ENCODE measurements around the gene H6PD. TPM values are rescaled to one million over a fixed set of nuclear protein-coding genes. Genes with fewer than 3 reads are reported as not detected.

Gene H6PD
- polyA plus RNA-seq, 1 donor (not counting 4 experiments of a cell fraction or from before 2014, with no cell fraction given), result 3.3 TPM

- H3K79me2 ChIP-seq (ENCODE audit: control insufficient read depth, insufficient read depth, low read length), result peaks cover 75% of the 10 kb centered on the region
- H3K27ac ChIP-seq (ENCODE audit: control insufficient read depth, insufficient read depth, low read length), result no peak overlapping the region
- no peak overlapping the region for H3K9ac ChIP-seq (ENCODE audit: control insufficient read depth, extremely low read depth, insufficient read depth, low read length)
- FAIRE-seq (no peak), DNase-seq (ENCODE audit: low read depth, low spot score) (no peak)
- H2AFZ ChIP-seq (ENCODE audit: control insufficient read depth, low read length), result no peak overlapping the region
- peaks cover 3 to 10% of the 10 kb centered on the region in 2 experiments for H3K36me3 ChIP-seq (ENCODE audit: control insufficient read depth in 2 of 2, extremely low read depth in 1 of 2, insufficient read depth in 2 of 2, low read length in 2 of 2)
- peaks cover 27% of the 10 kb centered on the region for H3K4me1 ChIP-seq (ENCODE audit: control insufficient read depth, extremely low read depth, insufficient read depth, low read length)
- dilution Hi-C loops (cut with MboI; ENCODE audit: extremely low pct_ligation_motif_present, low sequenced_read_pairs), result no loop called here
- no peaks in the 10 kb centered on the region for H3K9me1 ChIP-seq (ENCODE audit: control insufficient read depth, extremely low read depth, insufficient read depth, low read length)
- TF ChIP-seq EZH2 (IDR thresholded peaks at IDR 0.05; ENCODE audit: low read length) (no peak), CTCF (optimal IDR thresholded peaks at IDR 0.05 in 1 of 3, IDR thresholded peaks at IDR 0.05 in 1 of 3, conservative IDR thresholded peaks at IDR 0.05 in 1 of 3; ENCODE audit: extremely low read depth in 1 of 3, insufficient read depth in 2 of 3, low read length in 3 of 3) (no peak)
- no peak overlapping the region for H3K4me2 ChIP-seq (ENCODE audit: control insufficient read depth, extremely low read depth, insufficient read depth, low read depth, low read length)
- no peaks in the 10 kb centered on the region for H3K9me3 ChIP-seq (ENCODE audit: control insufficient read depth, low read depth, low read length)
- no peak overlapping the region for H3K4me3 ChIP-seq (ENCODE audit: control insufficient read depth in 2 of 3, extremely low read depth in 1 of 3, insufficient read depth in 2 of 3, low read depth in 1 of 3, low read length in 3 of 3)
- H3K27me3 ChIP-seq (ENCODE audit: control insufficient read depth, extremely low read depth, insufficient read depth, low read length), result no peaks in the 10 kb centered on the region
- H4K20me1 ChIP-seq (ENCODE audit: control insufficient read depth, extremely low read depth, insufficient read depth, low read length), result peaks cover 8% of the 10 kb centered on the region
Observed at GRCh38 chr1:9313576-9313975, 79.0 kb downstream of the H6PD start.

- no peak overlapping the region for H3K4me2 ChIP-seq (ENCODE audit: control insufficient read depth, extremely low read depth, insufficient read depth, low read depth, low read length)
- no peak overlapping the region for H3K4me3 ChIP-seq (ENCODE audit: control insufficient read depth in 2 of 3, extremely low read depth in 1 of 3, insufficient read depth in 2 of 3, low read depth in 1 of 3, low read length in 3 of 3)
- peaks cover 27% of the 10 kb centered on the region for H3K4me1 ChIP-seq (ENCODE audit: control insufficient read depth, extremely low read depth, insufficient read depth, low read length)
- peaks cover 72% of the 10 kb centered on the region for H3K79me2 ChIP-seq (ENCODE audit: control insufficient read depth, insufficient read depth, low read length)
- no peaks in the 10 kb centered on the region for H3K9me3 ChIP-seq (ENCODE audit: control insufficient read depth, low read depth, low read length)
- FAIRE-seq, result no peak
- dilution Hi-C loops (cut with MboI; ENCODE audit: extremely low pct_ligation_motif_present, low sequenced_read_pairs), result no loop called here
- DNase-seq (ENCODE audit: low read depth, low spot score), result no peak
- H4K20me1 ChIP-seq (ENCODE audit: control insufficient read depth, extremely low read depth, insufficient read depth, low read length), result peaks cover 6% of the 10 kb centered on the region
- TF ChIP-seq EZH2 (IDR thresholded peaks at IDR 0.05; ENCODE audit: low read length), result no peak
- TF ChIP-seq CTCF (optimal IDR thresholded peaks at IDR 0.05 in 1 of 3, IDR thresholded peaks at IDR 0.05 in 1 of 3, conservative IDR thresholded peaks at IDR 0.05 in 1 of 3; ENCODE audit: extremely low read depth in 1 of 3, insufficient read depth in 2 of 3, low read length in 3 of 3), result no peak
- no peak overlapping the region for H2AFZ ChIP-seq (ENCODE audit: control insufficient read depth, low read length)
- H3K36me3 ChIP-seq (ENCODE audit: control insufficient read depth in 2 of 2, extremely low read depth in 1 of 2, insufficient read depth in 2 of 2, low read length in 2 of 2), result peaks cover 3 to 10% of the 10 kb centered on the region in 2 experiments
- no peak overlapping the region for H3K9ac ChIP-seq (ENCODE audit: control insufficient read depth, extremely low read depth, insufficient read depth, low read length)
- no peaks in the 10 kb centered on the region for H3K9me1 ChIP-seq (ENCODE audit: control insufficient read depth, extremely low read depth, insufficient read depth, low read length)
- no peak overlapping the region for H3K27ac ChIP-seq (ENCODE audit: control insufficient read depth, insufficient read depth, low read length)
- no peaks in the 10 kb centered on the region for H3K27me3 ChIP-seq (ENCODE audit: control insufficient read depth, extremely low read depth, insufficient read depth, low read length)
Observed at GRCh38 chr1:9314111-9314510, 79.5 kb downstream of the H6PD start.

Data from keratinocyte (primary cell).